SU-DHL-6 (cell line): ENCODE measurements around the gene HSD17B12.

Source experiments
- CTCF ChIP-seq: fragments of 200-600 bp; sonication (generic); IDR thresholded peaks from one replicate; pipeline ENCODE4 v1.5.1; 2017; ENCODE audit warnings: antibody characterized with exemption, mild to moderate bottlenecking, low read length, moderate library complexity; ENCODE audit not compliant: insufficient read depth, poor library complexity, severe bottlenecking
- EZH2phosphoT487 ChIP-seq: fragments of 200-600 bp; sonication (generic), shearing (Covaris generic); conservative IDR thresholded peaks from 2 replicates; pipeline ENCODE4 v1.6.1; 2018; ENCODE audit warnings: mild to moderate bottlenecking, antibody characterized with exemption, low read length, moderate library complexity, mixed read lengths

GRCh38 chr11:43903969-43904368 lies 223.4 kb downstream of the HSD17B12 start:
- TF ChIP-seq CTCF (no peak), EZH2phosphoT487 (no peak)
